K562 (cell line): ENCODE results near the gene SDC3. TPM values are rescaled to one million over a fixed set of nuclear protein-coding genes. Genes with fewer than 3 reads are reported as not detected.

ENCODE experiments used
- ARNT ChIP-seq, 2 experiments: fragments of 450-650 bp; IDR thresholded peaks; 2 replicates each; pipeline ENCODE4 v1.6.1; 2016; ENCODE audit warnings: mild to moderate bottlenecking in 1 of 2
- BCOR ChIP-seq: fragments of 450-650 bp; IDR thresholded peaks from 2 replicates; pipeline ENCODE4 v1.6.1; 2016
- CEBPB ChIP-seq: fragments of 450-650 bp; IDR thresholded peaks from 2 replicates; pipeline ENCODE4 v1.6.1; 2016; ENCODE audit warnings: missing genetic modification characterization, missing compliant biosample characterization
- DEAF1 ChIP-seq: fragments of 450-650 bp; formaldehyde crosslinking; IDR thresholded peaks from 2 replicates; pipeline ENCODE4 v1.4.0; 2020; ENCODE audit warnings: mild to moderate bottlenecking, moderate library complexity
- DPF2 ChIP-seq: fragments of 450-650 bp; IDR thresholded peaks from 2 replicates; pipeline ENCODE4 v1.6.1; 2016
- E2F1 ChIP-seq: sonication (generic); formaldehyde crosslinking; IDR thresholded peaks from 2 replicates; pipeline ENCODE4 v1.8.1; 2023; ENCODE audit warnings: mild to moderate bottlenecking, missing genetic modification reagents, moderate library complexity
- E2F8 ChIP-seq: fragments of 450-650 bp; IDR thresholded peaks from 2 replicates; pipeline ENCODE4 v1.7.1; 2018; ENCODE audit warnings: mild to moderate bottlenecking, low read depth; ENCODE audit not compliant: partially characterized antibody
- FOXK1 ChIP-seq: sonication (generic); formaldehyde crosslinking; IDR thresholded peaks from 2 replicates; pipeline ENCODE4 v1.8.0; 2022; ENCODE audit warnings: missing genetic modification reagents, mild to moderate bottlenecking, borderline replicate concordance
- GABPA ChIP-seq: fragments of 200-800 bp; sonication (Bioruptor generic); conservative IDR thresholded peaks from 2 replicates; pipeline ENCODE4 v1.6.1; 2016; ENCODE audit warnings: low read depth, missing genetic modification characterization, missing compliant biosample characterization
- KDM1A ChIP-seq, 2 experiments: fragments of 450-650 bp; IDR thresholded peaks; 2 replicates each; pipeline ENCODE4 v1.6.1; 2016; ENCODE audit warnings: mild to moderate bottlenecking in 2 of 2
- MCM7 ChIP-seq, 2 experiments: fragments of 450-650 bp; IDR thresholded peaks; 2 replicates each; pipeline ENCODE4 v1.6.1; 2016 to 2018
- MEF2D ChIP-seq: conservative IDR thresholded peaks from 2 replicates; pipeline ENCODE4 v1.6.1; 2016; ENCODE audit warnings: low read depth, missing genetic modification characterization, missing compliant biosample characterization
- MIER1 ChIP-seq: fragments of 450-650 bp; IDR thresholded peaks from 2 replicates; pipeline ENCODE4 v1.6.1; 2016; ENCODE audit warnings: antibody characterized with exemption, mild to moderate bottlenecking, low read depth
- NCOR1 ChIP-seq: fragments of 450-650 bp; IDR thresholded peaks from 2 replicates; pipeline ENCODE4 v1.6.1; 2016; ENCODE audit warnings: mild to moderate bottlenecking, moderate library complexity
- SIN3A ChIP-seq, 2 experiments: fragments of 150-350 bp in 1 of 2; IDR thresholded peaks; 2 replicates each; pipeline ENCODE4 v1.6.1; 2011 to 2016; ENCODE audit warnings: borderline replicate concordance in 2 of 2, low read depth in 2 of 2, low read length in 2 of 2, mild to moderate bottlenecking in 2 of 2, moderate library complexity in 2 of 2; ENCODE audit not compliant: control insufficient read depth in 1 of 2
- ZBTB33 ChIP-seq: sonication (generic); formaldehyde crosslinking; IDR thresholded peaks from 2 replicates; pipeline ENCODE4 v1.8.1; 2023; ENCODE audit warnings: mild to moderate bottlenecking, missing genetic modification reagents
- ZNF174 ChIP-seq: fragments of 250-450 bp; sonication (Bioruptor Pico); IDR thresholded peaks from 2 replicates; pipeline ENCODE4 v1.4.0; 2020; ENCODE audit warnings: mild to moderate bottlenecking
- ZNF511 ChIP-seq: sonication (generic); formaldehyde crosslinking; IDR thresholded peaks from 2 replicates; pipeline ENCODE4 v1.8.0; 2022; ENCODE audit warnings: mild to moderate bottlenecking, missing genetic modification reagents
- ZNF589 ChIP-seq: fragments of 200-800 bp; sonication (Bioruptor generic); IDR thresholded peaks from 2 replicates; pipeline ENCODE4 v1.6.1; 2016; ENCODE audit warnings: low read depth, missing genetic modification characterization, missing compliant biosample characterization
- polyA plus RNA-seq, 8 experiments: library from polyadenylated mRNA; depleted of rRNA in 4 of 8; stranded (reverse) in 5 of 8; unstranded in 3 of 8; fragments of >200 nt; fragmentation: Nextera tagmentation in 2 of 8; fragmentation: Illumina TruSeq in 1 of 8; extraction: Ambion mirVana in 2 of 8; extraction: Trizol in 1 of 8; gene quantifications; 2 replicates each; pipeline versions ENCODE4 v1.2.1 to v1.2.3, GENCODE V29; 2011 to 2014; ENCODE audit warnings: inconsistent platforms in 1 of 8, missing spikeins in 1 of 8
- total RNA-seq, 7 experiments: library from RNA; depleted of rRNA in 6 of 7; stranded (reverse); fragments of >200 nt in 6 of 7; fragmentation: Illumina TruSeq in 2 of 7; extraction: Trizol in 2 of 7; gene quantifications; 2 replicates each; pipeline versions ENCODE4 v1.2.1 to v1.2.3, GENCODE V29; 2011 to 2021; ENCODE audit warnings: low replicate concordance in 1 of 7

SDC3 gene
- total and polyA plus RNA-seq, 9 of the 15 experiments (the other 6 are each of a cell fraction or from before 2014, with no cell fraction given), result 0.38 to 44.1 (median 12.1) TPM

- TF ChIP-seq ZNF589 (CRISPR knock-in tag) (0 out of 2 replicates have a peak, but pooled peaks have one; percentile 33), ZBTB33 (no peak), ARNT (IDR thresholded peaks at IDR 0.05) (peak; percentile 71 to 88), MCM7 (IDR thresholded peaks at IDR 0.05) (no peak; a peak in 1 of 4 replicates), FOXK1 (CRISPR knock-in tag) (peak; percentile 64; the same call in 1 of the 2 replicates), MEF2D (tag) (no peak; the same call in 1 of the 2 replicates), ZNF511 (CRISPR knock-in tag) (0 out of 2 replicates have a peak, but pooled peaks have one; percentile 36), BCOR (peak; percentile 66), DEAF1 (CRISPR knock-in tag) (0 out of 2 replicates have a peak, but pooled peaks have one; percentile 5), E2F1 (no peak), NCOR1 (peak; percentile 73; the same call in 1 of the 2 replicates), MIER1 (0 out of 2 replicates have a peak, but pooled peaks have one; percentile 16), SIN3A (IDR thresholded peaks at IDR 0.05; ENCODE audit: borderline replicate concordance in 2 of 2, control insufficient read depth in 1 of 2, low read depth in 2 of 2, low read length in 2 of 2) (peak in 1 of 2 experiments; percentile 79; a peak in 1 of 4 replicates), GABPA (tag) (peak; percentile 51; the same call in 1 of the 2 replicates), DPF2 (peak; percentile 98), E2F8 (peak; percentile 79), KDM1A (IDR thresholded peaks at IDR 0.05) (peak; percentile 75 to 84), CEBPB (tag) (peak; percentile 30; the same call in 1 of the 2 replicates), ZNF174 (no peak)
Measured at GRCh38 chr1:30919025-30919881, 10.7 kb upstream of the SDC3 start (continued).
